GM12801 (cell line): ENCODE data around the gene SMOC2.

ENCODE experiments used
- TF ChIP-seq, protein P1 (sequence below): IDR thresholded peaks from one replicate; pipeline ENCODE4 v1.5.1; 2011; ENCODE audit warnings: control low read depth; ENCODE audit not compliant: insufficient read length; ENCODE audit errors: extremely low read depth

The SMOC2 gene

DNA sequence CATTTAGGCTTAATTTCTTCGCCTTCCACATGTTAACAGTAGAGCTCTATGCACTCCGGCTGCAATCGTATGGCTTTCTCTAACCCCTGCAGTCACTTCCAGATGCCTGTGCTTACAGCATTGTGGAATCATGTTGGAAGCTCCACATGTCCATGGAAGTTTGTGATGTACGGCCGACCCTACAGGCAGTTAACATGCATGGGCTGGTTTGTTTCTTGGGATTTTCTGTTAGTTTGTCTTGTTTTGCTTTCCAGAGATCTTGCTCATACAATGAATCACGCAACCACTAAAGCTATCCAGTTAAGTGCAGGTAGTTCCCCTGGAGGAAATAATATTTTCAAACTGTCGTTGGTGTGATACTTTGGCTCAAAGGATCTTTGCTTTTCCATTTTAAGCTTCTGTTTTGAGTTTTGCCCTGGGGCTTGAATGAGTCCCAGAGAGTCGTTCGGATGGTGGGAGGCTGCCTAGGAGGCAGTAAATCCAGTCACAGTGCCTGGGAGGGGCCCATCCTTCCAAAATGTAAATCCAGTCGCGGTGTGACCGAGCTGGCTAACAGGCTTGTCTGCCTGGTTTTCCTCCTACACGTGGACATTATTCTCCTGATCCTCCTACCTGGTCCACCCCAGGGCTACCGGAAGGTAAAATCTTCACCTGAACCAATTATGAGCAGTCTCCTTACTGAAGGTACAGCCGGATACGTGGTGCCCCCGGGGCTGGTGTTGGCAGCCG, 225.9 kb downstream of the SMOC2 start:
- TF ChIP-seq, protein P1, sequence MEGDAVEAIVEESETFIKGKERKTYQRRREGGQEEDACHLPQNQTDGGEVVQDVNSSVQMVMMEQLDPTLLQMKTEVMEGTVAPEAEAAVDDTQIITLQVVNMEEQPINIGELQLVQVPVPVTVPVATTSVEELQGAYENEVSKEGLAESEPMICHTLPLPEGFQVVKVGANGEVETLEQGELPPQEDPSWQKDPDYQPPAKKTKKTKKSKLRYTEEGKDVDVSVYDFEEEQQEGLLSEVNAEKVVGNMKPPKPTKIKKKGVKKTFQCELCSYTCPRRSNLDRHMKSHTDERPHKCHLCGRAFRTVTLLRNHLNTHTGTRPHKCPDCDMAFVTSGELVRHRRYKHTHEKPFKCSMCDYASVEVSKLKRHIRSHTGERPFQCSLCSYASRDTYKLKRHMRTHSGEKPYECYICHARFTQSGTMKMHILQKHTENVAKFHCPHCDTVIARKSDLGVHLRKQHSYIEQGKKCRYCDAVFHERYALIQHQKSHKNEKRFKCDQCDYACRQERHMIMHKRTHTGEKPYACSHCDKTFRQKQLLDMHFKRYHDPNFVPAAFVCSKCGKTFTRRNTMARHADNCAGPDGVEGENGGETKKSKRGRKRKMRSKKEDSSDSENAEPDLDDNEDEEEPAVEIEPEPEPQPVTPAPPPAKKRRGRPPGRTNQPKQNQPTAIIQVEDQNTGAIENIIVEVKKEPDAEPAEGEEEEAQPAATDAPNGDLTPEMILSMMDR, result no peak

DNA sequence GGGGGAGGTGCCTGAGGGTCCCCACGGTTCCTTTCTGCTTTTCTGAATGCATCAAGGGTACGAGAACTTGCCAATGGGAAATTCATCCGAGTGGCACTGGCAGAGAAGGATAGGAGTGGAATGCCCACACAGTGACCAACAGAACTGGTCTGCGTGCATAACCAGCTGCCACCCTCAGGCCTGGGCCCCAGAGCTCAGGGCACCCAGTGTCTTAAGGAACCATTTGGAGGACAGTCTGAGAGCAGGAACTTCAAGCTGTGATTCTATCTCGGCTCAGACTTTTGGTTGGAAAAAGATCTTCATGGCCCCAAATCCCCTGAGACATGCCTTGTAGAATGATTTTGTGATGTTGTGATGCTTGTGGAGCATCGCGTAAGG, 226.4 kb downstream of the SMOC2 start:
- TF ChIP-seq, protein P1, result no peak

DNA sequence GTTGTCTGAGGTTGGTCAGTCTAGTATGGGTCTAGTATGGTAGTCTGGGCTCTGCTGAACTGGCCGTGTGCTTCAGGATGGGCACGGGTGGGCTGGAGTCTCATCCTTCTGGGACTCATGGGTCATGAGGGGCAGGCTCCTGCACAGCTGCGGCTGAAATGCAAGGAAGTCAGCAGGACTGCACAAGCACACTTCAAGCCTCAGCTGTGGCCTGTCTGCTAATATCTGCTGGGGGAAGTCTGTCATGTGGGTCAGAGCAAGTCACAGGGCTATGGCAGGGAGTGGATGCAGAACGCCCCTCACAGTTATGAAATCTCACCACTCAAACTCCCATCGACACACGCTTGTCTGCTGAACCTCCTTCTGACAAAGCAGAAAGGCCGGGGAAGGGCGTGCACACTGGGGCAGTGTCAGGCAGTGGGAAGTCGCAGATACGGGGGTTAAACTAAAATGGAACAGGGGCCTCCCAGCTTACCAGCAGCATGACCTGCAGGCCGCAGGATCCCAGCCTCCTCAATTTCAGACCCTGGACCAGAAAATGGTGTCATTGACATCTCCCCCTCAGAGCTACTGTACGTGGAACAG, 229.5 kb downstream of the SMOC2 start:
- TF ChIP-seq, protein P1, result no peak

DNA sequence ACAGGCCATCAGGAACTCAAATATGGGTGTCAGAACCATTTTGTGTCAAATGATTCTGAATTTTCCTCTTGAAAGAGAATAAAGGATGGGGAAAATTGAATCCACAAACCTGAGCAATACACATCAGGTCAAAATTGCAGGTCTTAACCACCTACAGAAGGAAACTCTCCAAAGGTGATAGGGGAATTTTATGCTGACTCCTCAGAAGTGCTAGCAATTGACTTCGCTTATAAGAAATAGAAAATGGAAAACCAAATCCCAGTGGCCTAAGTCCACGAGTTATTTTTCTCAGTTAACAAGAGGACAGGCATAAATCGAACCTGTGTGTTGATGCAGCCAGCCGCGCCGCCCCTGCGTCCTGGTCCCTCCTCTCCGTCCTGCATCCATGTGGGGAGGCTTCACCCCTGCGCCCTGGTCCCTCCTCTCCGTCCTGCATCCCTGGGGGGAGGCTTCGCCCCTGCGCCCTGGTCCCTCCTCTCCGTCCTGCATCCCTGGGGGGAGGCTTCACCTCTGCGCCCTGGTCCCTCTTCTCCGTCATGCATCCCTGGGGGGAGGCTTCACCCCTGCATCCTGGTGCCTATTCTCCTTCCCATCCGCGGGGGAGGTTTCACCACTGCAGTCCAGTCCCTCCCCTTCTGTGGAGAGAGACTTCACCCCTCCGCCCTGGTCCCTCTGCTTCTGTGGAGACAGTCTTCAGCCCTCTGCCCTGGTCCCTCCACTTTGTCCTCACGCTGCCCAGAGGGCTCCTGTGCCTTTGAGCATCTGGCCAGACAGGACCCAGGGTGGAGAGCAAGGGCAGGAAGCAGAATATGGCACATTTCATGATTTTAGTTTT, 230.3 kb downstream of the SMOC2 start:
- TF ChIP-seq, protein P1, result no peak

DNA sequence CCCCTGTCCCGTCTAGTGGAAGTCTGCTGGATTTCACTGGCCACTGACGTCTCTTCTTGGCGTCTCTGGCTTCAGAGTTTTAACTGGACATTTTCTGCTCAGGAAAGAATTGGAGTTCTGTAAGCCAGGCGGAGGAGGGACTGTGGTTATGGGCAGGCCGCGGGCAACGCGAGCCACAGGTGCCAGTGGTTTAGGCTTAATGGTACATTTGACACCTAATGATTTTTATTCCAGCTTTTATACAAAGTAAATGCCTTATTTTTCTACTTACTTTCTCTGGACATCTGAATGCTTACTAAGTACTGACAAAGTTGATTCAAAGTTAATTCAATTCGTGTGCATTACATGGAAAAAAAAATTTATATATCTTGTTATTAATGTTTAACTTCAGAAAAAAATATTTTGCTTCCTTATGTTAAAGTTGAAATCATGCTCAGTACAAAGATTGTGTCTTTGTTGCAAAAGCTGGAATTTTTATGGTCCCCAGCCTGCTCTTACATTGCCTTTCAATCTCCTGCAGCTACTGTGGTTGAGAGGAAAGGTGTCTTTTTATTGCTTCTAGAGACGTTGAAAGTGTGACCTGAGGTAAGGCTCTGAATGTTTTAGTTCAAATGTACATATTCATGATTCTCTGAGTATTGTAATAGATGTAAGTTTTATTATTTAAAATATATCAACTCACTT, 231.0 kb downstream of the SMOC2 start:
- TF ChIP-seq, protein P1, result no peak

DNA sequence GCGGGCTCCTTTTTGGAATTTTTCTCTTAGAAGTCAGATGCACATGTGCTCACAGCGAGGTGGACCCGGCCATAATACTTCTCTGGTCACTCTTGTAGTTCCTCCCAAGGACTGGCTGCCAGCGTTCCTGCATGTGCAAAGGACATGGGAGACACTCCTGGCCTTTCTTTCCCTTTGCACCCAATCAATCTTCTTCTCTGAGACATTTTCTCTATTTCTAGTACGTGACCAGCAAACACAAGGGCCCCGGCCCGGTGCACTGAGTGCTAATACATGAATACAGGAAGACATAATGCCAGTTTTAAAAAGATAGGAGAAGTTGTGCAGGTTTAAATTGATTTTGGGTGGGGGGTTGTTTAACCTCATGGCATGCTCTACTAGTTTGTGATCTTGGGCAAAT, 233.6 kb downstream of the SMOC2 start:
- TF ChIP-seq, protein P1, result no peak

DNA sequence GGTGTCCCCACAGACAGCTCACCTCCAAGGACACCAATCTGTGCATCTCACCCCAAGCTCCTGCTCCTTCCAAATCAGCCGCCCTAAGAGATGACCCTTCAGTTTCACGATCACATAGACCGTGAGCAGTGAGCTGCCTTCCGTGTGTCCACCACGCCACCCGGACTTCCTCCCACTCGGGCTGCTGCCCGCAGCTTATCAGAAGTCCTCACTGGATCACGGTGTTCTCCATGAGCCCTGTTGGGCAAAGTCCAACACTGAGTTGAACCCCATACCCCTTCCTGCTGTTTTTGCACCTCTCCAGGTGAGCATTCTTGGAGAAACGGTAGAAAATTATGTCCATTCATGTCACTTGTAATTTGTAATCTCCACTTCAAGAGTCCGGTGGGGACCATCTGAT, 234.4 kb downstream of the SMOC2 start:
- TF ChIP-seq, protein P1, result no peak
